HepG2 (cell line): ENCODE data around the gene C10orf143. TPM values are rescaled to one million over a fixed set of nuclear protein-coding genes. Genes with fewer than 3 reads are reported as not detected.

Source experiments
- ARID3A ChIP-seq: IDR thresholded peaks from 2 replicates; pipeline ENCODE4 v1.6.1; 2012; ENCODE audit warnings: low read depth, low read length, improper control_type of control experiment
- ATF7 ChIP-seq, 2 experiments: fragments of 450-650 bp in 1 of 2; sonication (generic) in 1 of 2; formaldehyde crosslinking in 1 of 2; IDR thresholded peaks; 2 replicates each; pipeline versions ENCODE4 v1.4.0 to v1.6.1; 2016 to 2020; ENCODE audit warnings: antibody characterized with exemption in 1 of 2, mild to moderate bottlenecking in 1 of 2, missing genetic modification reagents in 1 of 2
- ATM ChIP-seq: fragments of 450-650 bp; IDR thresholded peaks from 2 replicates; pipeline ENCODE4 v1.7.1; 2017; ENCODE audit warnings: mild to moderate bottlenecking, borderline replicate concordance
- MLLT10 ChIP-seq: sonication (generic); formaldehyde crosslinking; IDR thresholded peaks from 2 replicates; pipeline ENCODE4 v1.4.0; 2020; ENCODE audit warnings: missing genetic modification reagents
- NCOA5 ChIP-seq: sonication (generic); formaldehyde crosslinking; IDR thresholded peaks from 2 replicates; pipeline ENCODE4 v1.4.0; 2020; ENCODE audit warnings: missing genetic modification reagents
- RARG ChIP-seq: sonication (generic); formaldehyde crosslinking; IDR thresholded peaks from 2 replicates; pipeline ENCODE4 v1.4.0; 2020; ENCODE audit warnings: low read depth, mild to moderate bottlenecking, missing genetic modification reagents
- RFX1 ChIP-seq: fragments of 450-650 bp; IDR thresholded peaks from 2 replicates; pipeline ENCODE4 v1.6.1; 2017
- SAP130 ChIP-seq: IDR thresholded peaks from 2 replicates; pipeline ENCODE4 v1.6.1; 2016; ENCODE audit warnings: low read depth
- STAT5B ChIP-seq: sonication (generic); formaldehyde crosslinking; IDR thresholded peaks from 2 replicates; pipeline ENCODE4 v1.4.0; 2020; ENCODE audit warnings: missing genetic modification reagents
- TEAD2 ChIP-seq: sonication (generic); formaldehyde crosslinking; IDR thresholded peaks from 2 replicates; pipeline ENCODE4 v1.9.0; 2021; ENCODE audit warnings: missing genetic modification reagents
- ZNF3 ChIP-seq: IDR thresholded peaks from 2 replicates; pipeline ENCODE4 v1.7.0; 2017; ENCODE audit warnings: inconsistent platforms
- ZNF451 ChIP-seq: sonication (generic); formaldehyde crosslinking; IDR thresholded peaks from 2 replicates; pipeline ENCODE4 v1.5.0; 2020; ENCODE audit warnings: mild to moderate bottlenecking, missing genetic modification reagents
- ZNF510 ChIP-seq: sonication (generic); formaldehyde crosslinking; IDR thresholded peaks from 2 replicates; pipeline ENCODE4 v1.4.0; 2020; ENCODE audit warnings: low read depth, mild to moderate bottlenecking, missing genetic modification reagents
- ZNF530 ChIP-seq: sonication (generic); formaldehyde crosslinking; IDR thresholded peaks from 2 replicates; pipeline ENCODE4 v1.5.0; 2020; ENCODE audit warnings: low read depth, mild to moderate bottlenecking, missing genetic modification reagents
- ZNF567 ChIP-seq: sonication (generic); formaldehyde crosslinking; IDR thresholded peaks from 2 replicates; pipeline ENCODE4 v1.8.1; 2023; ENCODE audit warnings: mild to moderate bottlenecking, missing genetic modification reagents, borderline replicate concordance
- ZNF816 ChIP-seq: sonication (generic); formaldehyde crosslinking; IDR thresholded peaks from 2 replicates; pipeline ENCODE4 v1.8.0; 2022; ENCODE audit warnings: missing genetic modification reagents, mild to moderate bottlenecking, borderline replicate concordance
- ZNF83 ChIP-seq: sonication (generic); formaldehyde crosslinking; IDR thresholded peaks from 2 replicates; pipeline ENCODE4 v1.4.0; 2020; ENCODE audit warnings: missing genetic modification reagents, mild to moderate bottlenecking, borderline replicate concordance
- polyA plus RNA-seq, 8 experiments: library from polyadenylated mRNA; depleted of rRNA in 3 of 8; stranded (reverse) in 7 of 8; unstranded in 1 of 8; fragments of >200 nt; fragmentation: Illumina TruSeq in 4 of 8; extraction: Trizol in 4 of 8; gene quantifications; 2 replicates each; pipeline versions ENCODE4 v1.2.1 to v1.2.3, GENCODE V29; 2011 to 2016; ENCODE audit warnings: low read depth in 4 of 8, missing spikeins in 1 of 8, mixed read lengths in 1 of 8; ENCODE audit not compliant: insufficient read depth in 1 of 8
- total RNA-seq, 5 experiments: library from RNA; depleted of rRNA; stranded (reverse); fragments of >200 nt; fragmentation: Illumina TruSeq; extraction: Trizol; gene quantifications; 2 replicates each; pipeline ENCODE4 v1.2.3, GENCODE V29; 2016; ENCODE audit warnings: low read depth in 1 of 5
- TF ChIP-seq, protein P1 (sequence below): IDR thresholded peaks from 2 replicates; pipeline ENCODE4 v1.6.1; 2016; ENCODE audit warnings: low read depth, borderline replicate concordance

C10orf143 gene
- total and polyA plus RNA-seq, 2 of the 13 experiments (the other 11 are each of a cell fraction or from before 2014, with no cell fraction given): 0.21 to 0.91 TPM

DNA sequence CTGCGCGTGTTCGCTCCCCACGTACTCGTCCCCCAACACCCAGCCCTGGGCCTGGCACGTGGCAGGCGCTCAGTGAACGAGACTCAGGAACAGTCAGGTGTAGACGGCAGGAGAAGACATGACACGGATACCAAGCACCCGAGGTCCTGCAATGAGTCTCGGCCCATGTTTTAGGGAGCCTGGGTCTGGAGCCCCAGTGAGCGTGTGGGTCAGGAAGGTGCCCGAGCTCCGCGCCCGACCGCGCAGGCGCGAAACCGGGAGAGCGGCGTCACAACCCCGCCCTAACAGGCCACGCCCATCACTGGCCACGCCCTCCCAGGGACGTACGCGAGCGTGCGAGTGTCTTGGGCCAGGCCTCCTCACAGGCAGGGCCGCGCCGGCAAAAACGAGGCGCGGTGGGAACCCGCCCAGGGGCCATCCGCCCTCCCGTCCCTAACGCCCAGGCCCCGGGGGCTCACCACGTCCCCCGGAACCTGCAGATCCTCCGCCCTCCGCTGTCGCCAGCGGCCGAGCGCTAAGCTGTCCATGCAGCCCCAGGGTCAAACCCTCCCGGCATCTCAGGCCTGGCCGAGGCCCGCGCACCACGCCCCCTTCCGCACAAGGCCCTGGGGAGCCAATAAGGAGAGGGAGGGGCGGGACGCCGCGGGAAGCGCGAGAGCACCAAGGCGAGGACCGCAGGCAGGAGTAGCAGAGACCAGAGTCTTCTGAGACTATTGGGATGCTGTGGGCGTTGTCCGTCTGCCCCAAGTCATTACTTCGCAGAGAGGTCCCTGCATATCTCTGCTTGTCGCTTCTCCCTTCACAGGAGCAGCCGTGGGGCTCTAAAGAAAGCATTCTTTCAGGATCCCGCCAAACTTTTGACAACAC is at the start of gene C10orf143 (continued):
- 0 out of 2 replicates have a peak, but pooled peaks have one; percentile 42 for TF ChIP-seq ZNF510 (CRISPR knock-in tag)
- TF ChIP-seq, protein P1, sequence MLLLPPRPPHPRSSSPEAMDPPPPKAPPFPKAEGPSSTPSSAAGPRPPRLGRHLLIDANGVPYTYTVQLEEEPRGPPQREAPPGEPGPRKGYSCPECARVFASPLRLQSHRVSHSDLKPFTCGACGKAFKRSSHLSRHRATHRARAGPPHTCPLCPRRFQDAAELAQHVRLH: 0 out of 2 replicates have a peak, but pooled peaks have one; percentile 63
- TF ChIP-seq ZNF816 (CRISPR knock-in tag): peak; percentile 85; the same call in 1 of the 2 replicates
- peak; percentile 89 for TF ChIP-seq SAP130 (CRISPR knock-in tag)
- no peak for TF ChIP-seq ZNF3 (CRISPR knock-in tag)
- no peak; the same call in 1 of the 2 replicates for TF ChIP-seq STAT5B (CRISPR knock-in tag)
- TF ChIP-seq ZNF451 (CRISPR knock-in tag): peak; percentile 84; the same call in 1 of the 2 replicates
- TF ChIP-seq RFX1: no peak
- no peak for TF ChIP-seq MLLT10 (CRISPR knock-in tag)
- TF ChIP-seq ZNF530: no peak
- no peak; the same call in 1 of the 2 replicates for TF ChIP-seq ZNF83 (CRISPR knock-in tag)
- TF ChIP-seq NCOA5: no peak
- no peak for TF ChIP-seq TEAD2
- TF ChIP-seq ZNF567 (CRISPR knock-in tag): 0 out of 2 replicates have a peak, but pooled peaks have one; percentile 20
- TF ChIP-seq ATM: no peak
- no peak for TF ChIP-seq ARID3A
- TF ChIP-seq ATF7 (IDR thresholded peaks at IDR 0.05): no peak
- 0 out of 2 replicates have a peak, but pooled peaks have one; percentile 57 for TF ChIP-seq ATF7 (CRISPR knock-in tag; IDR thresholded peaks at IDR 0.05)
- TF ChIP-seq RARG (CRISPR knock-in tag): 0 out of 2 replicates have a peak, but pooled peaks have one; percentile 27
